ENCODE results near the gene CDH22.

The CDH22 gene

DNA sequence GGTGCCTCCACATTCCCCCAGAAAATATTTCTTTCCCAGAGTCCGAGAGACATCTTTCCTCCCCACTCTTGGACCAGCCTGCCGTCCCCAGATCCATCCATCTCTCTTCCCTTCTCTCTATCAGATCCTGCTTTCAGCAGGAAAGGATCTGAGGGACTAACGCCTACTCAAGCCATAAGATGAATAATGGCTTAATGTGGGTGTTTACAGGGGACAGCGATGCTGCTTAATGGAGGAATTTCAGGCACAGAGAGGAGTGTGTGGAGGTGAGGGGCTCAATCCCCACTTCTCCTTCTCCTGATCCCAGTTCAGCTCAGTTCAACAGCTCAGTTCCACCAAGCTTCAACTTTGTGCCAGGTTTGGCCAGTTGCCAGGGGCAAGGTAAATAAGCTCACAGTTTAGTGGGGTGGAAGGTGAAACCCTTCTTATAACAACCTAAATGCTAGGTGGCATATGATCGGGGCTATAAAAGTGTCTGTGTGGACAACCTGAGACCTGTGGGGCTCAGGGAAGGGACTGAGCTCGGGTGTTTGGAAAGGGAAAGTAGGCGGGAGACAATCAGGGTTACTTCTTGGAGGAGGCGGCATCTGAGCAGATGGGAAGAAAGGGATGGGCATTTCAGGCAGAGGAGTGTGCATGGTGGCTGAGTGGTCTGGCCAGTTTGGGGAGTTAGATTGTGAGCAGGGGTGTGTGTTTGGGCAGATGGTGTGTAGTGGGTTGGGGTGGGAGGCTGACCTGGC is 55.8 kb downstream of the CDH22 start:
- H3K27ac ChIP-seq: no peak overlapping the region
- no peak for DNase-seq (ENCODE audit: low read depth, low spot score)

DNA sequence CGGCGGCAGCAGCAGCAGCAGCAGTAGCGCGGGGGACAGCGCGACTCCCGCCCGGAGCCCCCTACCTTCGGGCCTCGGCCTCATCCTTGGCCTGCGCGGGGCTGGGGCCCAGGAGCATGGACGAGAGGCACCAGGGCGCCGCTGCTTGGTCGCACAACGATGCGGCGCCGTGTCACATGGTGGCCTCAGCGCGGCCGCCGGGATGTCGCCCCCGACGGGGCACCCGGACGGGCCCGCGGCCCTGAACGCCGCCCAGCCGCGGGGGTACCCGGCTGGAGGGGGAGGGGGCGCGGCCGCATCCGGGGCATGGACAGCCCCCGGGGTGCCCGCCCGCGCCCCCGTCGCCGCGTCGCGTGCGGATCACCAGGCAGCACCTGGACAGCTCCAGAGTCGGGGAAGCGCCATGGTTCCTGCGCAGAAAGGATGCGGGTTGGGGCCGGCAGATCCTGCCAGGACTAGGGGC is 57.1 kb downstream of the CDH22 start:
- H3K27ac ChIP-seq: no peak overlapping the region
- no peak for DNase-seq (ENCODE audit: low read depth, low spot score)

DNA sequence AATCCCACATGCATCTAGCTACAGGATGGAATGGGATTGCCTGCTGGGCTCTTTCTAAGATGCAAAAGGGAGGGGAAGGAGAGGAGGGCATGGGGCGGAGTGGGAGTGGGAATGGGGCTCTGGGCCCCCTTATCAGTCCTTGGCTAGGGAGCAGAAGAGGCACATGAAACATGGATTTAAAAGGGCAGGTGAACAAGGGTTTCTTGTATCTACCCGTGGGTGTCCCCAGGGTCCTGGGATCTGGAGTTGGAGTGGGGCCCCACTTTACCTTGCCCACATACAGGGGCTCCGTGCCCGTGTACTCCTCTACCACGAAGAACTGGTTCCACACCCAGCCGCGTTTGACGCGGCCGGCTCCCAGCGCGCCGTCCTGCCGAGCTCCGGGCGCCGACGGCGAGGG is 57.5 kb downstream of the CDH22 start:
- no peak for DNase-seq (ENCODE audit: low read depth, low spot score)
- no peak overlapping the region for H3K27ac ChIP-seq

DNA sequence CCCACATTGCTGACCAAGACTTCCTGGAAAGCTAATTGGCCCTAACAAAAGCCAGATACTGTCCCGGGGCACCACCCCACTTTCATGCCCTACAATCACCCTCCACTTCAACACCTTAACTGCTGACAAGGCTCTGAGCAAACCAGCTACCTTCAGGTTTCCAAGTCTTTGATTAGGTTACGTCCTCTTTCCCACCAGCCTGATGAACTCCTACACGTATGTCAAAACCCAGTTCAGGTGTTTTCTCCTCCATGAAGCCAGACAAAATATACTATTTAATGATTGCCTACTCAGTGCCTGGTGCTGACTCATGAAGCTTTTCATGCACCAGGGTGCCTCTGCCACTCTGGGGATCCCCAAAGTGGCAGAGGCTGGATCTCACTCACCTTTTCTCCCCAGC is 58.6 kb downstream of the CDH22 start:
- no peak for DNase-seq (ENCODE audit: low read depth, low spot score)
- no peak overlapping the region for H3K27ac ChIP-seq

DNA sequence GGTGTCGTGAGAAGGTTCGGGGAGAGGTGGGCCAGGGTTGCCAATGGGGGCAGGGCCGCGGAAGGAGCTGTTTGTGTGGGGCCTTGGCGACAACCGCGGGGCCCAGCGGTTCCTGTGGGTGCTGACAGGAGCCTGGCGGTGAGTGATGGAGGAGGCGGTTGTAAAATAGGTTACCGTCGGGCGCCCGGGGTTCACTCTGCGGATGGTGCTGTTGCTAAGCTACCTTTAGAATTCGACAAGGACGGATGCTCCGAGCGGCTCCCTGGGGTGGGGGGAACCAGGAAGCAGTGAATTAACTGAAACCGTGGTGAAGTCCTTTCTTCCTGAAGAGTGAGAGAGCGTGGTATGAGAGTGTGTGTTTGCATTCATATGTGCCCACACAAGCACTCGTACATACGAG is 61.7 kb downstream of the CDH22 start:
- DNase-seq (ENCODE audit: low read depth, low spot score): no peak
- no peak overlapping the region for H3K27ac ChIP-seq

DNA sequence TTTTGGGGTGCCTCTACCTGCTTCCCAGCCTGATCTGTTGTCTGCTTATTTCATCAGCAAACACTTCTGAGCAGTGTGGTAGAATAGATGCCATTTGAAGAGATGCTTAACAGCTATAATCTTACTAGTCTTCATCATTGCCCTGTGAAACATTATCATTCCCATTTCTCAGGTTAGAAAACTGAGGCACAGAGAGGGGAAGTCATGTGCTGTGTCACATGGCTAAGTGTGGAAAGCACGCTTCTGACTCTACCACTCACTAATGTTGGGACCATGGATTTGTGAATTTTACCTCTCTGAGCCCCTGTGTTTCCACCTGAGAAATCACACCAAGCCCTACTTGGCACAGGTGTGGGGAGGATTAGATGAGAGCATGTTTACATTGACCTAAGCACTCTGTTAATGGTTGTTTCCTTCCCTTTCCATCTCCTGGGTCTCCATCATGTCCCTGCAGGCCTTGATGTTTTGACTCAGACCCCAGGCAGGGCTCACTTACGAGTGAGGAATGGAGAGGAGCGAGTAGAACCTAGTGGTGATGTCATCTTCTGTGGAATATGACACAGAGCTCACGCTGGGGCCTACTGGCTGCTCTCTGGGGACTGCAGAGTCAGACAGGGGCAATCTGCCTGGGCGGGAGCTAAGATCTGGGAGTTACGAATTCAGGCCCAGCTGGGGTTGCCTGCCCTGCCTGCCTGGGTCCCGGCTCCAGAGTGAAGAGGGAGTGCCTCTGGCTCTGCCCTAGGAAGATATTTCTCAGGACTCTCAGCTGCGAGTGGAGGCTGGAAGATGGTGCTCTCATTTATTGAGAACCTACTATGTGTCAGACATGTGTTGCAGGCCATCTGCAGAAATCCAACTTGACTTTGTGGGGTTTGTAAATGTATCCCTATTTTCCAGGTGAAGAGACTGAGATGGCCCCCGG is 64.3 kb downstream of the CDH22 start:
- no peak overlapping the region for H3K27ac ChIP-seq
- peak; percentile 92 for DNase-seq (ENCODE audit: low read depth, low spot score)

DNA sequence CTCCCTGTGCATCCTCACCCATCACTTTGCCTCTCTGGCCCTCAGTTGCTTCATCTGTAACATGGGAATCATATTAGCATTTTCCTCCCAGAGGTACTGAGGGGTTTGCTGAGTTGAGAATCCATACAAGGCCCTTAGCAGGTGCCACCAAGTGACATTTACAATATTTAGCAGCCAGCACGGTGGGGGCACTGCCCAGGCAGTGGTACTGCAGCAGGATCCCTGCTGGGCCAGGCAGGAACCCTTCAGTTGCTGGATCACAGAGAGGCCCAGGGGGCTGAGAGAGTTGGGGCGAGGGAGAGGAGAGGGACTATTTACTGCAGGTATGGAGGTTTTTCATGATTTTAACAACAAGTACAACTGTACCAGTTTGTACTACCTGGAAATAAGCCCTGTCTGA is 65.9 kb downstream of the CDH22 start:
- DNase-seq (ENCODE audit: low read depth, low spot score): no peak
- no peak overlapping the region for H3K27ac ChIP-seq

DNA sequence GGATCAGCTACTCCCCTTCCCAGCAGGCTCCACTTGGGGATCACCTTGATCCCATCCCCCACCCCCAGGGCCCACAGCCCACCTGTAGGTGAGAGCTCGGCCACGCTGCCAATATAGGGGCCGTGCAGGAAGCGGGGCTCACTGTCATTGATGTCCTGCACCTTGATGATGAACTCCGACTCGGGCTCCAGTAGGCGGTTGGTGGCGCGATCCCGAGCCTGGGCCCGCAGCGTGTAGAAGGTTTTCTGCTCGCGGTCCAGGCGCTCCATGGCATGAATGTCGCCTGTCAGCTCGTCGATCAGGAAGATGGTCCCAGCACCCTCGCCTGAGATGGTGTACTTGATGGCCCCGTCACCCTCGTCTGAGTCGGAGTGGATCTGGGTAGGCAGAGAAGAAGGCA is 67.4 kb downstream of the CDH22 start:
- no peak for DNase-seq (ENCODE audit: low read depth, low spot score)
- H3K27ac ChIP-seq: no peak overlapping the region

DNA sequence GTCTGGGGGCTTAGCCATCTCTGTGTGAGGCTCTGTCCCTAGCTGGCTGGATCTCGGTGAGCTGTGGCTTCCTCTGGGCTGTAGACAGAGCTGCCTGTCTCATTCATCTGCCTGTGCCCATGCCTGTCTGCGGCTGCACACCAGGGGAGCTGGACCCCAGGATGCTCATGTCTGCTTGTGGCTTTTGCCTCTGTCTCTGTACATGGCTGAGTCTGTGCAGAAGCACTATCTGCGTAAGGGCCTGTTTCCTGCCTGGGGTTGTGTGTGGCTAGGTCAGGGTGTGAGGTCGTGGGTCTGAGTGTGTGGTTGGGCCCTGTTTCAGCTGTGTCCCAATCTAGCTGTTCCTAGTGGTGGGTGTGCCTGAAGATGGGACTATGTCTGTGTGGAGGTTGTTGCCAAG is 68.2 kb downstream of the CDH22 start:
- no peak for DNase-seq (ENCODE audit: low read depth, low spot score)
- no peak overlapping the region for H3K27ac ChIP-seq

DNA sequence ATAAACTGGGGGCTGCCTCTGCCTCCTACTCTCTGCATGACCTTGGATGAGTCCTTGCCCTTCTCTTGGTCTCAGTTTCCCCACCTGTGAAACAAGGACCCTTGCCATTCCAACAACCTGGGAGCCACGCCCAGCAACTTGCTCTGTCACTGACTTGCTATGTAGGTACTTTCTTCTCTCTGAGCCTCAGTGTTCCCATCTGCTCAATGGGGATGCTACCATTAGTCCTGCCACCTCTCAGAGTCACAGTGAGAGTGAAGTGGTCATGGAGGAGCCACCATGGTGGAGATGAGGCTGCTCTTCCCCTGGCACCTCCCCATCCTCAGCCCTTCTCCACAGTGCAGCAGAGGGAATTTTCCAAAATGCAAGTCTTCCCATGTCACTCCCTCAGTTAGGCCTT is 70.6 kb downstream of the CDH22 start:
- no peak overlapping the region for H3K27ac ChIP-seq
- no peak for DNase-seq (ENCODE audit: low read depth, low spot score)

DNA sequence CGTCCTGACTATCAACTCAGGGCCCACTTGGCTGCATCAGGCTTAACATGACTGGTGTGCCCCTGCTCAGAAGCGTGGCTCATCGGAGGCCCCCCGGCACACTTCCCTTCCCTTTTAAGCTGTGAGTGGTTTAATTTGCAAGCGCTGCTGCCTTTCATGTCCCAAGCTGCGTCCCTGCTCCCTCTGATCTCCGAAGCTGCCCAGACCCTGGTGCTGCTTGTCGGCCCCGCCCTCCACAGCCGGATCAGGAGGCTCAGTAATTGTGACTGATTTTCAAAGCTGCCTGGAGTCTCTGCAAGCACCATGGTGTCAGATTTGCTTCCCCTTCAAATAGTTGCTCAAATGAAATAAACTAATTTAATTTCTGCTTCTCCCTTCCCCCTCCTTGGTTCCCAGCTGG is 71.1 kb downstream of the CDH22 start:
- DNase-seq (ENCODE audit: low read depth, low spot score): no peak
- no peak overlapping the region for H3K27ac ChIP-seq

DNA sequence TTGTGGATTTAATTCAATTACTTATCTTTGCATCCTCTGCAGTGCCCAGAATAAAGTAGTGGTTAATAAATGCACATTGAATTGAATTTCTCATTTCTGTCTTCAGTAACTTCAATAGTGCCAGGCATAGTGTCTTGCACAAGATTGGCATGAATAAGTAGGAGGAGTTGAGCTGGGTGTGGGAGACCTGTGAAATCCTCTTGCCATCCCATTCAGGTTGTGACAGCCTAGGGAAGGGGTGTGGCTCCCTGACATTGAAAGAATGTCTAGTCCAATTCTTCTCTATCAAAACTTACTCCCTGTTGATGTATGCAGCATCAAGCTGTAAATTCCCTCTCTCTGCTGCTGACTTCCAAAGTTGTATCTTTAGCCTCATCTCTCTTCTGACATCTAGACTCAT is 73.2 kb downstream of the CDH22 start:
- DNase-seq (ENCODE audit: low read depth, low spot score): no peak
- H3K27ac ChIP-seq: no peak overlapping the region

DNA sequence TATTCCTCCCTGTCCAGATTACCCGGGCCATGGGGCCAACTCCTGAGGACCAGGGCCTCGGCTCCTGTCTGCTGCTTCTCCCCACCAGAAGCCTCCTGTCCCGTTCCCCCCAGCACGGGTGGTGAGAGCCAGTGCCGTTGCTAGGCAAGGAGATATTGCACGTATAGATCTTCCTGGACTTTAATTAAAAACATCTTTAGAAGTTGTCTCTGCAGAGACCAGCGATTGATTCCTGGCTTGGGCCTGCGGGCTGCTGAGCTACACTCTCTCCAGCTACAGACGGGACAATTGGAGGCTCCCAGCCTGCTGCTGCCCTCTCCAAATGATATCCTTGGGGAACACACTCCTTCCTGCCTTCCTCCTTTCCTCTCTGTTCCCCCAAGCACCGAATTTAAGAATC is 74.6 kb downstream of the CDH22 start:
- H3K27ac ChIP-seq: no peak overlapping the region
- no peak for DNase-seq (ENCODE audit: low read depth, low spot score)

DNA sequence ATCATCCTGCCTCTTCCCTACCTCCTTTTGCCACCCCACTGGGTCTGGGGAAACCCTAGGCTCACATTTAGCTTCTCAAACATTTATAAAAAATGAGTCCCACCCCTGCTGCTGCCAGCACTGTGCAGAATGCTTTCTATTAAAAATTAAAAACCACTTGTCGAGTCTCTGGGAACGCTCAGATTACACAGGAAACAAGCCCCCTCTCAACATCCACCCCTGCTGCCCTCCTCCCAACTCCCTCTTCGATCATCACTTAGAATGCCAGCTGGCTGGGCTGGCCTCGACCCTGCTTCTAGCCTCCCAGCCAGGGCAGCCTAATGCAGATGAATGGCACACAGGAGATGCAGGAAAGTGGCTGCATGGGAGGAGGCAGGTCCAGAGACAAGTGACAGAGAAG is 75.8 kb downstream of the CDH22 start:
- H3K27ac ChIP-seq: no peak overlapping the region
- no peak for DNase-seq (ENCODE audit: low read depth, low spot score)

DNA sequence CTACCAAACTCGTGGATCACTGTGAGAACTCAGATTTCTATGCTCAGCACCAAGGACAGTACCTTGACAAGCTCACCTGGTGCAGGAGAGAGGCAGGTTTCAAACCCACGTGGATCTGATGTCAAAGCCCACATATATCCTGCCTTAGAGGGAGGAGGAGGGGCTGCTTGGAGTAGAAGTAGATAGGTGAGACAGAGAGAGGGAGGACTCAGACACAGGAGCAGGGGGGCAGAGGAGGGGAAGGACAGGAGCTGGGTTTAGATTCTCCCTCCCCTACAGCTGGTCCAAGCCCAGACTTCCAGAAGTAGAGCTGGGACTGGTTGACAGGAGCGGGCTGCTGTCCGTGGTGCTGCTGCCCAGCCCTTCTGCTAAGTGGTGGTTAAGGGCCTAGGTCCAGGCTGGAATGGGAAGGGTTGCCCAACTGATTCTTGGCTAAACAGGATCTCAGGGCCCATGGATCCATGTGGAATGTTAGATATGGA is 77.5 kb downstream of the CDH22 start:
- DNase-seq (ENCODE audit: low read depth, low spot score): no peak
- H3K27ac ChIP-seq: no peak overlapping the region

DNA sequence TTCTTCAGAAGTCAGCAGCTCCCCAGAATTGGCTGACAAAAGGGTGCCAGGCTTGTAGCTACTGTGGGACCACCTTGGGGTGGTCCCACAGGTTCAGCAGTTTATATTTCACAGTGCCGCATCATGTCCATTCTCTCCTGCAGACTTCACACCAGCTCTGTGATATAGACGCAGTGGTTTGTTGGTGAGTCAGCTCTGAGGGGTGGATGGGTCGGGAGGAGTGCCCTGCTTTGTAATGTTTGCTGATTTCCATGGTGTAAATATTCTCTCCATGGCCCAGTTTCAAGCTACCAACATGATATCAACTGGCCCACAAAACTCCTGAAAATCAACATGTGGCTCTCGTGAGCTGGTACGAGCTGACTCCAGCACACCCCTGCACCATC is 78.2 kb downstream of the CDH22 start:
- no peak for DNase-seq (ENCODE audit: low read depth, low spot score)
- no peak overlapping the region for H3K27ac ChIP-seq

DNA sequence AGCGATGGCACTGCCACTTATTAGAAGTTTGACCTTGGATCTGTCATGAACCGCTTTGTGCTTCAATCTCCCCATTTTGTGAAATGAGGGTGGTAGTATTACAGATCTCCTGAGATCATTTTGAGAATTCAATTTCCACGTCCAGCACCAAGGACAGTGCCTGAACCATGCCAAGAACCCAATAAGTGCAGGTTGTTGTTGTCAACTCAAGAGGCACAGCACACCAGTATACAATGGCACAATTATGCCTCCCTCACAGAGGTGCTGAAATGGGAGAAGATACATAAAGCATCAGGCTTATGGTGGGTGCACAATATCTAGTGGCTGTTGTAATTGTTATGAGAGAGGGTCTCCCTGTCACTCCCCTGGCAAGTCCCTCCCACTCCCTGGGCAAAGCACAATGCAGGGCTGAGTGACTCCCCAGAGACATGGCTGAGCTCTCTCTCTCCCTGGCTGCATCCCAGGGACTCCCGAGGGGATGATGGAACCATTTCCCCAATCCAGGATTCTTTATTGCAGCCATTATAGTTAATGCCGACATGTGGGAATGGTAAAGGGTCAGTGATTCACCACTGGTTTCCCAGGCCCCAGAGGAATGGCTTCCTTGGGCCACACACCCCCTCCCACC is 78.7 kb downstream of the CDH22 start:
- H3K27ac ChIP-seq: no peak overlapping the region
- no peak for DNase-seq (ENCODE audit: low read depth, low spot score)

DNA sequence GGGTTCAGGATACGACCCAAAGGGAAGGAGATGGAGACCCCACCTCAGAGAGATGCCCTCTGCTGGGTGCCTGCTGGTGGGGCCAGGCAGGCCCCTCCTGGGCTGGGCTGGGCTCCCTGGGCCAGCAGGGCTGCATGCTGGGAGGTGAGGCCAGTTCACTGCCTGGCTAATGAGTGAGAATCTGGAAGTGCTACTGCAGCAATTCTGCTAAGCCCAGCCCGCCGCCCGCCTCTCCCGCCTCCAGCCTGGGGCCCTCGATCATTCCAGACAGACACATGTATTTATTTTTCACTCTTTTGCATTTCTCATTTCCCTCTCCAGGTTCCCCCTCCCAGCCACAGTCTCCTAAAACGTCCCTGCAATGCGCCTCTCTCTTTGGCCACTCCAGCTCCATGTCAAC is 79.6 kb downstream of the CDH22 start:
- DNase-seq (ENCODE audit: low read depth, low spot score): no peak
- H3K27ac ChIP-seq: no peak overlapping the region

DNA sequence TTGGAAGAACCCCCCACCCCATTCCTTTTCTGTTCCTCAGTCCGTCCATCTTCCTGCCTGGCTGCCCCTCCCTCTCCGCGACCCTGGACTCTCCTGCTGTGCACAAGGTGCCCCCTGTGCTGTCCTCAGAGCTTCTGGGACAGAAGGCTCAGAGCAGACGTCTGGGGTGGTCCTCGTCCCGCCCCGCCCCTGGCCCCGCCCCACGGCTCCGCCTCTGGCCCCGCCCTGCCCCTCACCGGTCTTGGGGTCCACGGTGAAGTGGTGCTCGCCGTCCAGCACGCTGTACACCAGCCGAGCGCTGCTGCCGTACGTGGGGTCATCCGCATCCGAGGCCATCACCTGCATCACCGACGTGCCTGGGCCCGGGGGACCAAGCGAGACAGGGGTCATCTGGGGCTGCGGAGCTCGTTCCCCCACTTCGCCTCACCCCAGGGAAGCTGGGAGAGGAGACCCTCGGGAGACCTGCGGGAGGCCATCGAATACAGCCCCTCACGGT is 81.0 kb downstream of the CDH22 start:
- H3K27ac ChIP-seq: no peak overlapping the region
- DNase-seq (ENCODE audit: low read depth, low spot score): no peak

DNA sequence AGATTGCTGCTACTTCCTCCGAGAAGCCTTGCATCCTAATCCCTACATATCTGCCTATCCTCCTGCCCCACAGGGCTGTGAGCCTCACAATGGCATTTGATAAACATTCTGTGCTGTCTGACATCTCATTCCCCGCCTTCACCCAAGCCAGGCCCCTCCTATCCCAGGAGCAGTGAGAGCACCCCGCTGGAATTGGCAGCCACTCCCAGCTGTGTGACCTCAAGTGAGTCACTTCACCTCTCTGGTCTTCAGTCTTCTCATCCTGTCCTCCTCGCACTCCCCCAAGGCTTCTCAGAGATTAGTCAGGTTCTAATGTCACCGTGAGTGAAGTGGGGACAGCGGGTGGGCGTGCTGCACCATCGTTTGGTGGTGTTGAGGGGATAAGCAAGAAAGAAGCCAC is 81.7 kb downstream of the CDH22 start:
- DNase-seq (ENCODE audit: low read depth, low spot score): no peak
- no peak overlapping the region for H3K27ac ChIP-seq

DNA sequence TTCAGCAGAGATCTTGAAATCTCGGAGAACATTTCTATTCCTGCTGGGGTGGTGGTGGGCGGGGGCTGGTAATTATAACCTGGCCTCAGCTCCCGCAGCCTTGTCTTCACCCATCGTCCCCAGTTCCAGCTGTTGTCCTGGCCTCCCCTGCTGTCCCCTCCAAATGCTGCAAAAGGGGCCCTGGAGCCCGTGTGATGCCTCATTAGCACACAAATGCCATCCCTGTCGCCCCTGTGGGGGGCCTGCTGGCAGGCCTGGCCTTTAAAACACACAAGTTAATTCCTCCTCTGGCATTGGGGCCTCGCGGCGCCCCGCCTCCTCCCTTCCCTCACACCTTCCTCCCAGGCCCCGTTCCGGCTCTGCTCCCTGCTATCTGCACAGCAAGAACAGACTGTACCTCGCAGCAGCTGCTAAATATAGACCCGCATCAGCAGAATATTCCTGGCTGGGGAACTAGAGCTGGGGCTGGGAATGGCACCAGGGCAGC is 85.7 kb downstream of the CDH22 start:
- no peak for DNase-seq (ENCODE audit: low read depth, low spot score)
- H3K27ac ChIP-seq: no peak overlapping the region

Measured in epithelial cell of prostate (primary cell).